ENCODE data around the gene PRR33.

PRR33 gene

DNA sequence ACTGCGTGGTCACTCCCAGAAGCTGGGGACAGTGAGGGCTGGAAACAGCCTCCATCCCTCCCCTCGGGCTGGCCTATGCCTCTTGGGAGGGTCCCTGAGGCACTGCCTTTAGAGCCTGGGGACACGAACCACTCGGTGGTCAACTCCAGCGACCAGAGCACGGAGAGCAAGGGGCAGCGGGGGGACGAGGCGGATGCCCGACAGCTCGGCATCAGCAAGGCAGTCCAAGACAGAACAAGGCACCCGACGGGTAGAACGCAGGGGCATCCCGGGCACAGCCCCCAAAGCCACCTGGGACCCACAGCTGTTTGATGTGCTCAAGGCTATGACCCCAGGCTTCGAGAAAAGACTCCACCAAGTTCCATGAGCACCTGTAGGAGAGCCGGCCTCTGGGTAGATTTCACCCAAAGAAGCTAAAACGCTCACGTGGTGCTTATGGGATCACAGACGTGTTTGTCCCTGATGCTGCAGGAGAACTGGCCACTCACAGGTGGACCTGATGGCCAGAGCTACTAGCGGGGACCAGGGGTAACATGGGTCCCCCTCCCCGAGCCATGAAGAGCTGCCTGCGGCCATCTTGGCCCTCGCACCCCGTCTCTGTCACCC, 39.3 kb downstream of the PRR33 start:
- H3K4me1 ChIP-seq (ENCODE audit: control extremely low read depth in 1 of 4, control insufficient read depth in 4 of 4, insufficient read depth in 4 of 4, low read length in 3 of 4), result peaks cover 0 to 64% (median 46%) of the 10 kb centered on the region in 4 experiments
- H3K4me3 ChIP-seq (ENCODE audit: control insufficient read depth in 1 of 7, extremely low read depth in 1 of 7, insufficient read depth in 4 of 7, low read depth in 2 of 7, low read length in 6 of 7), result peak overlapping the region in 6 of 7 experiments; percentile 38 to 78 (median 70)
- no peaks in the 10 kb centered on the region for H3K36me3 ChIP-seq (ENCODE audit: control insufficient read depth in 4 of 4, insufficient read depth in 4 of 4, low read length in 3 of 4)
- WGBS (ENCODE audit: insufficient coverage), result 75% methylated on average over 20 of the region's 25 CpGs
- CTCF ChIA-PET, result interaction anchor here (0.7 to 3.8 kb wide), 8 partner anchors 10 to 300 kb away, joined by 3 to 21 read pairs (median 4); partner anchors contain the start of gene TNNI2
- no peaks in the 10 kb centered on the region for H3K27me3 ChIP-seq (replicated peaks in 2 of 5; ENCODE audit: control insufficient read depth in 4 of 5, insufficient read depth in 5 of 5, low read length in 4 of 5)
- DNase-seq, result no peak
- H3K27ac ChIP-seq (ENCODE audit: insufficient read depth in 1 of 2, low read depth in 1 of 2, low read length in 2 of 2, poor library complexity in 1 of 2, severe bottlenecking in 2 of 2), result peak overlapping the region; percentile 33 to 70
- POLR2A ChIA-PET, result interaction anchor here (0.6 kb wide), 1 partner anchor 67 kb away, joined by 4 read pairs; no protein-coding TSS in a partner anchor
- H3K9me3 ChIP-seq (ENCODE audit: control extremely low read depth in 1 of 5, control insufficient read depth in 4 of 5, insufficient read depth in 2 of 5, low read depth in 1 of 5, low read length in 4 of 5), result no peaks in the 10 kb centered on the region

DNA sequence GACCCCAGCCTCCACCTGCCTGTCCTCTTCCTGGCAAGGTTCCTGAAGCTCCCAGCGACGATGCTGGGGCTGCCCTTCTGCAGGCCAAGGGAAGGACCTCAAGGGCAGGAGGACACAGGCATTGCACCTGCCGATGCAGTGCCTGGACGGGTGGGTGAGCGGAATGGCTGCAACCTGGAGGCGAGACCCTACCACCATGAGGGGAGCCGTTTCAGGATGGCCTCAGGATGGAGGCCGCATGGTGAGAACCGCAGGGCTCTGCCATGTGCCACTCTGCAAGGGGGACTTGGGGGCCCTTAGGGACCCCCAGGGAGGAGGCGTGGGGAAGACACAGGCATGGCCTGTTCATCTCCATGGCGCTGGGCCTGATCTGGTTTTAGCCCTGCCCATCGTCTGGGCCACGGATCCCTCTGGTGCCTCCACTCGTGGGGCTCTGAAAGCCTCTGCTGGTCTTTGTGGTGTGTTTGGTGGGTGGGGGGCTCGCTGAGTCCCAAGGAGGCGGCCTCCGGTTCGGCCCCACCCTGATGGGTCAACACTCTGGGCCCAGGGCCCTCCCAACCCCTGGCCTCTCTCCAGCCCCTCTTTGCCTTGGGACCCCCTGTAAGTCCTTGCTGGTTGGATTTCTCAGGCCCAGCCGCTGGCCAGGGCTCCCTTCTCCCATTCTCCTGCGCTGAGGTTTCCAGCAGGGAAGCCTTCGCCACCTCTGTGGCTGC, 40.1 kb downstream of the PRR33 start:
- CTCF ChIA-PET, result interaction anchor here (0.6 to 3.8 kb wide), 10 partner anchors 9 to 301 kb away, joined by 3 to 21 read pairs (median 3); partner anchors contain the start of gene TNNI2

GRCh38 chr11:1848640-1849430, 42.9 kb downstream of the PRR33 start:
- H3K27me3 ChIP-seq (replicated peaks in 2 of 5; ENCODE audit: control insufficient read depth in 4 of 5, insufficient read depth in 5 of 5, low read length in 4 of 5), result no peaks in the 10 kb centered on the region
- no peaks in the 10 kb centered on the region for H3K9me3 ChIP-seq (ENCODE audit: control extremely low read depth in 1 of 5, control insufficient read depth in 4 of 5, insufficient read depth in 2 of 5, low read depth in 1 of 5, low read length in 4 of 5)
- no peaks in the 10 kb centered on the region for H3K36me3 ChIP-seq (ENCODE audit: control insufficient read depth in 4 of 4, insufficient read depth in 4 of 4, low read length in 3 of 4)
- no peak overlapping the region for H3K27ac ChIP-seq (ENCODE audit: insufficient read depth in 1 of 2, low read depth in 1 of 2, low read length in 2 of 2, poor library complexity in 1 of 2, severe bottlenecking in 2 of 2)
- POLR2A ChIA-PET, result no interaction called here
- H3K4me3 ChIP-seq (ENCODE audit: control insufficient read depth in 1 of 7, extremely low read depth in 1 of 7, insufficient read depth in 4 of 7, low read depth in 2 of 7, low read length in 6 of 7), result no peak overlapping the region
- 97% methylated on average over 14 of the region's 19 CpGs for WGBS (ENCODE audit: insufficient coverage)
- H3K4me1 ChIP-seq (ENCODE audit: control extremely low read depth in 1 of 4, control insufficient read depth in 4 of 4, insufficient read depth in 4 of 4, low read length in 3 of 4), result peaks cover 8 to 75% (median 60%) of the 10 kb centered on the region in 4 experiments
- no peak for DNase-seq
- CTCF ChIA-PET, result interaction anchor here (0.7 to 4.5 kb wide), 10 partner anchors 8 to 301 kb away, joined by 3 to 18 read pairs (median 3); partner anchors contain the start of gene TNNI2

More for the DNA sequence above, 40.1 kb downstream of the PRR33 start:
- 99% methylated on average over 15 of the region's 21 CpGs for WGBS (ENCODE audit: insufficient coverage)
- POLR2A ChIA-PET, result no interaction called here
- Histone ChIP-seq H3K4me3 (ENCODE audit: control insufficient read depth in 1 of 7, extremely low read depth in 1 of 7, insufficient read depth in 4 of 7, low read depth in 2 of 7, low read length in 6 of 7) (no peak overlapping the region), H3K4me1 (ENCODE audit: control extremely low read depth in 1 of 4, control insufficient read depth in 4 of 4, insufficient read depth in 4 of 4, low read length in 3 of 4) (peaks cover 0 to 69% (median 48%) of the 10 kb centered on the region in 4 experiments), H3K36me3 (ENCODE audit: control insufficient read depth in 4 of 4, insufficient read depth in 4 of 4, low read length in 3 of 4) (no peaks in the 10 kb centered on the region), H3K9me3 (ENCODE audit: control extremely low read depth in 1 of 5, control insufficient read depth in 4 of 5, insufficient read depth in 2 of 5, low read depth in 1 of 5, low read length in 4 of 5) (no peaks in the 10 kb centered on the region), H3K27ac (ENCODE audit: insufficient read depth in 1 of 2, low read depth in 1 of 2, low read length in 2 of 2, poor library complexity in 1 of 2, severe bottlenecking in 2 of 2) (peak overlapping the region; percentile 33 to 70), H3K27me3 (replicated peaks in 2 of 5; ENCODE audit: control insufficient read depth in 4 of 5, insufficient read depth in 5 of 5, low read length in 4 of 5) (no peaks in the 10 kb centered on the region)
- no peak for DNase-seq

DNA sequence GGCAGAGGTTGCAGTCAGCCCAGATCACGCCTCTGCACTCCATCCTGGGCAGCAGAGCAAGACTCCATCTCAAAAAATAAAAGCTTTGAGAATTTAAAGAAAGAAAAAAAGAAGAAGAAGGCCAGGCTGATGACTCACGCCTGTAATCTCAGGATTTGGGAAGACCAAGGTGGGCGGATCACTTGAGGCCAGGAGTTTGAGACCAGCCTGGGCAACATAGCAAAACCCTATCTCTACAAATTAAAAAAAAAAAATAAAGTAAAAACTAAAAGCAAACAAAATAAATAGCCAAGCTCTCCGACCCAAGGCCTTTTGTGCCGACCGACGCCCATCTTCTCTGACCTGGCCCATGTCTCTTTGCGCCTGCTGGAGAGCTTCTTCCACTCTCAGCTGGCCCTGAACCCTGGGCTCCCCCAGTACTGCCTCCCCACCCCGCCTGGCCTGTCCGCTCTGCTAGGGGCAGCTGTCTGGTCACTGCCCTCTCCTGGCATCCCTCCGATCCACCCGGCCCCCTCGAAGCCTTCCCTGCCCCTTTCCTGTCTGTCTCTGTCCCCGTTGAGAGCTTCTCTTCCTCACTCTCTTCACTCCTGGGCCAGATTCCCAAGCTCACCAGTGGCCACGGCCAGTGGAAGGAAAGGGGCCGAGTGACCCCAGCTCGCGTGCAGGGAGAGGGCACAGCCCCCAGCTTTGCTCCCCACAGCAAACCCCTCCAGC, 43.6 kb downstream of the PRR33 start:
- H3K27me3 ChIP-seq (replicated peaks in 2 of 5; ENCODE audit: control insufficient read depth in 4 of 5, insufficient read depth in 5 of 5, low read length in 4 of 5), result no peaks in the 10 kb centered on the region
- ChIA-PET POLR2A (interaction anchor here (0.7 kb wide), 1 partner anchor 119 kb away, joined by 5 read pairs; no protein-coding TSS in a partner anchor), CTCF (interaction anchor here (0.8 to 4.5 kb wide), 7 partner anchors 9 to 301 kb away, joined by 3 to 18 read pairs (median 4); partner anchors contain the start of gene TNNI2)
- H3K9me3 ChIP-seq (ENCODE audit: control extremely low read depth in 1 of 5, control insufficient read depth in 4 of 5, insufficient read depth in 2 of 5, low read depth in 1 of 5, low read length in 4 of 5), result no peaks in the 10 kb centered on the region
- no peak overlapping the region for H3K27ac ChIP-seq (ENCODE audit: insufficient read depth in 1 of 2, low read depth in 1 of 2, low read length in 2 of 2, poor library complexity in 1 of 2, severe bottlenecking in 2 of 2)
- H3K4me1 ChIP-seq (ENCODE audit: control extremely low read depth in 1 of 4, control insufficient read depth in 4 of 4, insufficient read depth in 4 of 4, low read length in 3 of 4), result peaks cover 8 to 74% (median 58%) of the 10 kb centered on the region in 4 experiments
- WGBS (ENCODE audit: insufficient coverage), result 98% methylated on average over 15 of the region's 18 CpGs
- H3K4me3 ChIP-seq (ENCODE audit: control insufficient read depth in 1 of 7, extremely low read depth in 1 of 7, insufficient read depth in 4 of 7, low read depth in 2 of 7, low read length in 6 of 7), result no peak overlapping the region
- H3K36me3 ChIP-seq (ENCODE audit: control insufficient read depth in 4 of 4, insufficient read depth in 4 of 4, low read length in 3 of 4), result no peaks in the 10 kb centered on the region
- DNase-seq, result no peak

- no peak for DNase-seq
- POLR2A ChIA-PET, result interaction anchor here (0.7 kb wide), 1 partner anchor 120 kb away, joined by 5 read pairs; no protein-coding TSS in a partner anchor
- Histone ChIP-seq H3K27ac (ENCODE audit: insufficient read depth in 1 of 2, low read depth in 1 of 2, low read length in 2 of 2, poor library complexity in 1 of 2, severe bottlenecking in 2 of 2) (no peak overlapping the region), H3K4me1 (ENCODE audit: control extremely low read depth in 1 of 4, control insufficient read depth in 4 of 4, insufficient read depth in 4 of 4, low read length in 3 of 4) (peaks cover 8 to 74% (median 51%) of the 10 kb centered on the region in 4 experiments), H3K27me3 (replicated peaks in 2 of 5; ENCODE audit: control insufficient read depth in 4 of 5, insufficient read depth in 5 of 5, low read length in 4 of 5) (no peaks in the 10 kb centered on the region), H3K9me3 (ENCODE audit: control extremely low read depth in 1 of 5, control insufficient read depth in 4 of 5, insufficient read depth in 2 of 5, low read depth in 1 of 5, low read length in 4 of 5) (no peaks in the 10 kb centered on the region), H3K4me3 (ENCODE audit: control insufficient read depth in 1 of 7, extremely low read depth in 1 of 7, insufficient read depth in 4 of 7, low read depth in 2 of 7, low read length in 6 of 7) (no peak overlapping the region), H3K36me3 (ENCODE audit: control insufficient read depth in 4 of 4, insufficient read depth in 4 of 4, low read length in 3 of 4) (no peaks in the 10 kb centered on the region)
- CTCF ChIA-PET, result interaction anchor here (1.2 to 4.5 kb wide), 6 partner anchors 11 to 146 kb away, joined by 3 to 18 read pairs (median 4); partner anchors contain the start of gene SYT8
- 94% methylated on average over 24 of the region's 34 CpGs for WGBS (ENCODE audit: insufficient coverage)
These were observed 44.5 kb downstream of the PRR33 start for GRCh38 chr11:1847006-1847735.

GRCh38 chr11:1846453-1846932, 45.2 kb downstream of the PRR33 start:
- Histone ChIP-seq H3K27me3 (replicated peaks in 2 of 5; ENCODE audit: control insufficient read depth in 4 of 5, insufficient read depth in 5 of 5, low read length in 4 of 5) (no peaks in the 10 kb centered on the region), H3K27ac (ENCODE audit: insufficient read depth in 1 of 2, low read depth in 1 of 2, low read length in 2 of 2, poor library complexity in 1 of 2, severe bottlenecking in 2 of 2) (no peak overlapping the region), H3K4me1 (ENCODE audit: control extremely low read depth in 1 of 4, control insufficient read depth in 4 of 4, insufficient read depth in 4 of 4, low read length in 3 of 4) (peaks cover 8 to 74% (median 44%) of the 10 kb centered on the region in 4 experiments), H3K36me3 (ENCODE audit: control insufficient read depth in 4 of 4, insufficient read depth in 4 of 4, low read length in 3 of 4) (no peaks in the 10 kb centered on the region), H3K4me3 (ENCODE audit: control insufficient read depth in 1 of 7, extremely low read depth in 1 of 7, insufficient read depth in 4 of 7, low read depth in 2 of 7, low read length in 6 of 7) (no peak overlapping the region), H3K9me3 (ENCODE audit: control extremely low read depth in 1 of 5, control insufficient read depth in 4 of 5, insufficient read depth in 2 of 5, low read depth in 1 of 5, low read length in 4 of 5) (no peaks in the 10 kb centered on the region)
- ChIA-PET CTCF (interaction anchor here (1.2 to 4.5 kb wide), 7 partner anchors 12 to 155 kb away, joined by 3 to 18 read pairs (median 6); partner anchors contain the start of gene SYT8), POLR2A (no interaction called here)
- no peak for DNase-seq
- 100% methylated on average over 8 of the region's 9 CpGs for WGBS (ENCODE audit: insufficient coverage)
